Stimulated activated naive CD8-positive, alpha-beta T cell treated with anti-CD3 and anti-CD28 coated beads, Interleukin-15, Interleukin-2, amounts not matched to agents 100 U/mL and 50 U/mL, for 24 hours (primary cell): ENCODE data around the gene PATL1.
A peak's percentile ranks its signal among the peaks of the same experiment; 100 is the strongest.

Experiments used
- ATAC-seq: fragments of 150-1000 bp; cut with Tn5 transposase; one replicate; pipeline ENCODE4 v1.10.0; 2021
- DNase-seq: peaks from one replicate; pipeline ENCODE4 v3.0.0; 2021

The PATL1 gene

GRCh38 chr11:59615120-59615636 is 53.7 kb downstream of the PATL1 start:
- DNase-seq (peak; percentile 51), ATAC-seq (peak; percentile 0)

- DNase-seq (no peak), ATAC-seq (no peak)
Observed at GRCh38 chr11:59614277-59615119, 54.3 kb downstream of the PATL1 start.

GRCh38 chr11:59611570-59612565 is 57.0 kb downstream of the PATL1 start:
- DNase-seq = no peak
- ATAC-seq = no peak

GRCh38 chr11:59610289-59610688 is 58.5 kb downstream of the PATL1 start:
- ATAC-seq (peak; percentile 53), DNase-seq (peak; percentile 11)

GRCh38 chr11:59607703-59608454 is 61.0 kb downstream of the PATL1 start:
- DNase-seq (no peak), ATAC-seq (no peak)

- DNase-seq (no peak), ATAC-seq (no peak)
Observed at GRCh38 chr11:59602432-59602831, 66.4 kb downstream of the PATL1 start.

GRCh38 chr11:59601788-59602187 is 67.0 kb downstream of the PATL1 start:
- DNase-seq = no peak
- ATAC-seq = no peak

- DNase-seq (no peak), ATAC-seq (no peak)
Observed at GRCh38 chr11:59600636-59601035, 68.2 kb downstream of the PATL1 start.

GRCh38 chr11:59600234-59600633 is 68.6 kb downstream of the PATL1 start:
- no peak for ATAC-seq
- DNase-seq = no peak

- DNase-seq (no peak), ATAC-seq (no peak)
Observed at GRCh38 chr11:59598961-59599360, 69.9 kb downstream of the PATL1 start.
